Activated CD8-positive, alpha-beta T cell treated with anti-CD3 and anti-CD28 coated beads for 36 hours (primary cell): ENCODE results near the gene TBC1D3B. TPM values are rescaled to one million over a fixed set of nuclear protein-coding genes. Genes with fewer than 3 reads are reported as not detected.

ENCODE experiments used
- ATAC-seq: fragments of 200-7000 bp; cut with Tn5 transposase; one replicate; pipeline ENCODE4 v1.10.0; 2021; ENCODE audit warnings: mild to moderate bottlenecking, moderate library complexity
- CTCF ChIA-PET: fragments of 350-600 bp; sonication (Branson Sonifier 250); formaldehyde crosslinking; loops from one replicate; lab custom pipeline; 2021; ENCODE audit warnings: antibody characterized with exemption; lab: Charles Lee
- POLR2A ChIA-PET: fragments of 350-600 bp; sonication (Branson Sonifier 250); formaldehyde crosslinking; loops from one replicate; lab custom pipeline; 2021; ENCODE audit warnings: antibody characterized with exemption; lab: Charles Lee
- DNase-seq: peaks from one replicate; pipeline ENCODE4 v3.0.0-alpha.2; 2020
- H3K27ac Mint-ChIP-seq: one replicate; pipeline ENCODE4 v1.8.0; 2021; ENCODE audit warnings: mild to moderate bottlenecking, mixed read lengths
- H3K27me3 Mint-ChIP-seq: one replicate; pipeline ENCODE4 v1.8.0; 2021; ENCODE audit warnings: mixed read lengths
- H3K36me3 Mint-ChIP-seq: one replicate; pipeline ENCODE4 v1.8.0; 2021; ENCODE audit warnings: low read depth, mixed read lengths
- H3K4me1 Mint-ChIP-seq: one replicate; pipeline ENCODE4 v1.8.0; 2021; ENCODE audit warnings: low read depth, mixed read lengths
- H3K4me3 Mint-ChIP-seq: one replicate; pipeline ENCODE4 v1.8.0; 2021; ENCODE audit warnings: mild to moderate bottlenecking, moderate library complexity, mixed read lengths
- H3K9me3 Mint-ChIP-seq: one replicate; pipeline ENCODE4 v1.8.0; 2021; ENCODE audit warnings: mixed read lengths
- intact Hi-C: fragments of 100-400 bp; cut with micrococcal nuclease; formaldehyde crosslinking; loops from one replicate; pipeline ENCODE4 v1.10.0; 2022
- total RNA-seq, 2 experiments: library from RNA; stranded (reverse); gene quantifications; one replicate each; pipeline ENCODE4 v1.2.3, GENCODE V29; 2021
- TF ChIP-seq, protein P1 (sequence below): fragments of 200-600 bp; IDR thresholded peaks from one replicate; pipeline ENCODE4 v1.8.0; 2022; ENCODE audit warnings: antibody characterized with exemption, mild to moderate bottlenecking

TBC1D3B gene
- total RNA-seq, 2 experiments from 2014 or later: 6.6 to 9.0 TPM

DNA sequence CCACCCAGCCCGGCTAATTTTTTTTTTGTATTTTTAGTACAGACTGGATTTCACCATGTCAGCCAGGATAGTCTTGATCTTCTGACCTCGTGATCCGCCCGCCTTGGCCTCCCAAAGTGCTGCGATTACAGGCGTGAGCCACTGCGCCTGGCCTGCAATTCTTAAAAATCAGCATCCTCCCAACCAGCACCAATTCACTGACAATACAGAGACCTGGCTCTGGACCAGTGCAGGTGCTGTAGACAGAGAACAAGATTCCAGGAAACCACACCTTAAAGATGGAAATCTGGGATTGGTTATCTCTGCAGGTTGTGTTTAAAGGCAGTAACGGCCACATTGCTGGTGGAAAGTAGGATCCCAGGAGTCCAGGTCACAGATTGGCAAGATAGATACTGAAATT lies 33.6 kb downstream of the TBC1D3B start:
- peaks cover 22% of the 10 kb centered on the region for H3K4me1 Mint-ChIP-seq
- ATAC-seq: no peak
- H3K4me3 Mint-ChIP-seq: no peak overlapping the region
- ChIA-PET CTCF (interaction anchor here (0.7 to 1.9 kb wide), 6 partner anchors 10 to 176 kb away, joined by 3 to 8 read pairs (median 4); no protein-coding TSS in a partner anchor), POLR2A (no interaction called here)
- H3K9me3 Mint-ChIP-seq: peaks cover 4% of the 10 kb centered on the region
- DNase-seq: no peak
- TF ChIP-seq, protein P1, sequence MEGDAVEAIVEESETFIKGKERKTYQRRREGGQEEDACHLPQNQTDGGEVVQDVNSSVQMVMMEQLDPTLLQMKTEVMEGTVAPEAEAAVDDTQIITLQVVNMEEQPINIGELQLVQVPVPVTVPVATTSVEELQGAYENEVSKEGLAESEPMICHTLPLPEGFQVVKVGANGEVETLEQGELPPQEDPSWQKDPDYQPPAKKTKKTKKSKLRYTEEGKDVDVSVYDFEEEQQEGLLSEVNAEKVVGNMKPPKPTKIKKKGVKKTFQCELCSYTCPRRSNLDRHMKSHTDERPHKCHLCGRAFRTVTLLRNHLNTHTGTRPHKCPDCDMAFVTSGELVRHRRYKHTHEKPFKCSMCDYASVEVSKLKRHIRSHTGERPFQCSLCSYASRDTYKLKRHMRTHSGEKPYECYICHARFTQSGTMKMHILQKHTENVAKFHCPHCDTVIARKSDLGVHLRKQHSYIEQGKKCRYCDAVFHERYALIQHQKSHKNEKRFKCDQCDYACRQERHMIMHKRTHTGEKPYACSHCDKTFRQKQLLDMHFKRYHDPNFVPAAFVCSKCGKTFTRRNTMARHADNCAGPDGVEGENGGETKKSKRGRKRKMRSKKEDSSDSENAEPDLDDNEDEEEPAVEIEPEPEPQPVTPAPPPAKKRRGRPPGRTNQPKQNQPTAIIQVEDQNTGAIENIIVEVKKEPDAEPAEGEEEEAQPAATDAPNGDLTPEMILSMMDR: no peak
- intact Hi-C loops: no loop called here
- H3K36me3 Mint-ChIP-seq: no peaks in the 10 kb centered on the region
- peaks cover 2% of the 10 kb centered on the region for H3K27me3 Mint-ChIP-seq
- no peak overlapping the region for H3K27ac Mint-ChIP-seq

DNA sequence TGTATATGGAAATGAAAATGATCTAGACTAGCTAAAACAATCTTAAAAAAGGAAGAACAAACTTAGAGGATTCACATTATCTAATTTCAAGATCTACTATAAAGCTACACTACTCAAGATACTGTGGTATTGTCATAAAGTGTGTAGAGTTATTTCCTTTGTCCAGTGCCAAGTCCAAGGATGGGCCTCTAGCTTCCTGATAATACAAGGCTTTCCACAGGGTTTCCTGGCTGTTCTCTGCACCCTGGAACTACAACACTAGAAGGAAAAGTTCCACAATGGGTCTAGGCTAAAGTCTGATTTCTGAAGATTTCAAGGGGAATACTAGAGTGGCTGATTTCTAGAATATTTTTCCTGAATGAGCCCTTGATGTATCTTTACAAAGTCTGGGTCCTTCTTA lies 34.2 kb downstream of the TBC1D3B start:
- no peaks in the 10 kb centered on the region for H3K36me3 Mint-ChIP-seq
- CTCF ChIA-PET: interaction anchor here (1.1 to 1.9 kb wide), 4 partner anchors 9 to 176 kb away, joined by 3 to 8 read pairs (median 6); no protein-coding TSS in a partner anchor
- DNase-seq (no peak), ATAC-seq (no peak)
- H3K27ac Mint-ChIP-seq: no peak overlapping the region
- no peak overlapping the region for H3K4me3 Mint-ChIP-seq
- TF ChIP-seq, protein P1: no peak
- H3K27me3 Mint-ChIP-seq: peaks cover 2% of the 10 kb centered on the region
- peaks cover 5% of the 10 kb centered on the region for H3K9me3 Mint-ChIP-seq
- peaks cover 20% of the 10 kb centered on the region for H3K4me1 Mint-ChIP-seq
- intact Hi-C loops: no loop called here
- POLR2A ChIA-PET: no interaction called here

DNA sequence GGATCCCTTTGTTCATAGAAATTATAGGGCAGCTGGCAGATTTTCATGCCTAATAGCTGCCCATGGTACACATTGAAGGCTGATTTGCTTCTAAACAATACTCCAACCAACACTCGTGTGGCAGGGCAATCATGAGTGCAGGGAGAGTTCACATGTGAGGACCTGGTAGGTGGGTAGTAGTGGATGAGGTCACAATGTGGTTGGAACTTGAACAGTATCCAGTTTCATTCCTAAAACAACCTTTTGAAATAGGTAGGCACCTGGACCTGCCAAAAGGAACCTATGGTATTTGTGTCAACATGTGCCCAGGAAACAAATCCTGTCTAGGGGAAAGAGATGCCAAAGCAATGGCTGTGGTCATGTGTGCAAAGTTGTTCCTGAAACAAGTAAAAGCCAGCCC lies 40.0 kb downstream of the TBC1D3B start:
- CTCF ChIA-PET: interaction anchor here (2.3 kb wide), 1 partner anchor 12 kb away, joined by 12 read pairs; no protein-coding TSS in a partner anchor
- Mint-ChIP-seq H3K36me3 (no peaks in the 10 kb centered on the region), H3K4me3 (no peak overlapping the region), H3K4me1 (peaks cover 2% of the 10 kb centered on the region), H3K27ac (no peak overlapping the region), H3K27me3 (peaks cover 4% of the 10 kb centered on the region), H3K9me3 (peaks cover 5% of the 10 kb centered on the region)
- ATAC-seq: no peak
- TF ChIP-seq, protein P1: no peak
- DNase-seq: no peak
- intact Hi-C loops: no loop called here
- POLR2A ChIA-PET: no interaction called here

DNA sequence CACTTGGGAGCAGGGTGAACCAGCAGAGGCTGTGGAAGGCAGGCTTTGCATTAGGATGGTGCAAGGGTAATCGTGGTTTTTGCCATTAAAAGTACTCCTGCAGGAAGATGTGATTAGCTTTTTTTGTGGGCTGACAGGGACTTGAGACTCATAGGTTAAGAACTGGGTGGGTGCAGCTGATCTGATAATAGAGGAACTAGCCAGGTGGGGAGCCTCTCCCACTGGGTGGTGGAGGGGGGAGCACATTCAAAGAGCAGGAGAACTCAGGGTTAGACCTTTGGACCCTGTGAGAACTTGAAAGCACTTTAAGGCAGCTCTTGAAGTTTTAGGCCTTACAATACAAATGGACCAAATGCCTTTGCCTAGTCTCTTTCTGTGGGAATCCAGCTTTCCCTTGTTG lies 40.4 kb downstream of the TBC1D3B start:
- POLR2A ChIA-PET: no interaction called here
- Mint-ChIP-seq H3K4me3 (no peak overlapping the region), H3K9me3 (peaks cover 5% of the 10 kb centered on the region), H3K27ac (no peak overlapping the region), H3K4me1 (peaks cover 2% of the 10 kb centered on the region), H3K27me3 (peaks cover 4% of the 10 kb centered on the region), H3K36me3 (no peaks in the 10 kb centered on the region)
- CTCF ChIA-PET: interaction anchor here (2.3 kb wide), 1 partner anchor 13 kb away, joined by 12 read pairs; no protein-coding TSS in a partner anchor
- DNase-seq (no peak), ATAC-seq (no peak)
- intact Hi-C loops: no loop called here
- TF ChIP-seq, protein P1: no peak

- peaks cover 5% of the 10 kb centered on the region for H3K9me3 Mint-ChIP-seq
- no peak for DNase-seq
- H3K27me3 Mint-ChIP-seq: peaks cover 4% of the 10 kb centered on the region
- no peak for ATAC-seq
- TF ChIP-seq, protein P1: no peak
- POLR2A ChIA-PET: no interaction called here
- CTCF ChIA-PET: interaction anchor here (2.3 kb wide), 1 partner anchor 13 kb away, joined by 12 read pairs; no protein-coding TSS in a partner anchor
- no peak overlapping the region for H3K27ac Mint-ChIP-seq
- peaks cover 2% of the 10 kb centered on the region for H3K4me1 Mint-ChIP-seq
- intact Hi-C loops: no loop called here
- H3K36me3 Mint-ChIP-seq: no peaks in the 10 kb centered on the region
- no peak overlapping the region for H3K4me3 Mint-ChIP-seq
Measured at GRCh38 chr17:36135465-36135864, 41.0 kb downstream of the TBC1D3B start.
